GM04504 (cell line): Measurements from ENCODE around the gene POMP.

Experiments used
- DNase-seq: peaks from one replicate; pipeline ENCODE4 v3.0.0-alpha.2; 2012; ENCODE audit warnings: low read depth

POMP gene

GRCh38 chr13:28697441-28697840 is 38.5 kb downstream of the POMP start:
- DNase-seq: no peak

- no peak for DNase-seq
These were observed 40.3 kb downstream of the POMP start for GRCh38 chr13:28699246-28699645.

GRCh38 chr13:28704282-28704681 is 45.4 kb downstream of the POMP start:
- no peak for DNase-seq

GRCh38 chr13:28704919-28705318 is 46.0 kb downstream of the POMP start:
- DNase-seq: no peak

- DNase-seq: no peak
These were observed 46.6 kb downstream of the POMP start for GRCh38 chr13:28705461-28706083.

GRCh38 chr13:28707629-28708427 is 48.9 kb downstream of the POMP start:
- peak; percentile 73 for DNase-seq

GRCh38 chr13:28710161-28710560 is 51.2 kb downstream of the POMP start:
- no peak for DNase-seq

GRCh38 chr13:28714651-28715050 is 55.7 kb downstream of the POMP start:
- no peak for DNase-seq

GRCh38 chr13:28716511-28716910 is 57.6 kb downstream of the POMP start:
- peak; percentile 78 for DNase-seq

GRCh38 chr13:28717170-28717569 is 58.2 kb downstream of the POMP start:
- no peak for DNase-seq

GRCh38 chr13:28718196-28718542 is 59.2 kb downstream of the POMP start:
- DNase-seq: no peak

- DNase-seq: peak; percentile 96
These were observed 59.8 kb downstream of the POMP start, which contains the start of gene SLC46A3 for GRCh38 chr13:28718543-28719226. TSS of gene SLC46A3 (minus strand) at chr13:28718970. CDS start at chr13:28717998, 972 bp downstream.

GRCh38 chr13:28719227-28720055 is 60.5 kb downstream of the POMP start:
- DNase-seq: no peak

- DNase-seq: no peak
These were observed 64.9 kb downstream of the POMP start for GRCh38 chr13:28723806-28724205.

GRCh38 chr13:28725046-28725610 is 66.2 kb downstream of the POMP start:
- DNase-seq: no peak
